NCI-H146 treated with DMSO at 0.1 percent for 48 hours (cell line): ENCODE results near the gene IRS1.

ENCODE experiments used
- DNase-seq: peaks from one replicate; lab custom pipeline; 2025; ENCODE audit not compliant: unreplicated experiment; lab: John Stamatoyannopoulos, UW

Gene IRS1

GRCh38 chr2:226692521-226693126 lies 107.0 kb downstream of the IRS1 start:
- no peak for DNase-seq

- DNase-seq, result no peak
These were observed 108.4 kb downstream of the IRS1 start for GRCh38 chr2:226691255-226691654.

DNA sequence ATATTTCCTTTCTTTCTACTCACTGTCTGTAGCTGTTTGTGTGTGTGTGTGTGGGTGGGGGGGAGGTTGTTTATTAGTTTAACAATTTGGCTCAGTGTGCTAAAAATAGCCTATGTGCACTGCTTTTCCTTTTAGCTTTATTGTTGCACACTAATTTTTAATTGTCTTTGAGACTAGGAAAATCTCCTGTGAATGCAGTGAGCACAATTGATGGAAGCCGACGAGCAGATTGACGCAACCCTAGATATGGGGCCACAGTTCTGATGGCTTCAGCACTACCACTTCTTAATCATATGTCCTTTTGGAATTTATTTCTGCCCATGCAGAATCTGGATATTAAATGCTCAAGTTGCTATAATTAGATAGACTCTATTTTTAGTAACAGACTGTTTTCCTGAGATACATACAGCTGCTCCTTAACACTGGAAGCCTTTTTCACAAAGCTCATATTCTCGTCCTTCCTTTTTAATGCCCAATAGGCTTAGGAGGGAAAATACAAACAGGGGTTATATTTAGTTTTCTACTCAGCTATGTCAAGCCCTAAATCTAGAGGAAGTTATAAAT lies 109.1 kb downstream of the IRS1 start:
- DNase-seq, result no peak

GRCh38 chr2:226687641-226688253 lies 111.9 kb downstream of the IRS1 start:
- no peak for DNase-seq

GRCh38 chr2:226684563-226684959 lies 115.1 kb downstream of the IRS1 start:
- DNase-seq, result no peak

GRCh38 chr2:226683944-226684562 lies 115.6 kb downstream of the IRS1 start:
- no peak for DNase-seq

DNA sequence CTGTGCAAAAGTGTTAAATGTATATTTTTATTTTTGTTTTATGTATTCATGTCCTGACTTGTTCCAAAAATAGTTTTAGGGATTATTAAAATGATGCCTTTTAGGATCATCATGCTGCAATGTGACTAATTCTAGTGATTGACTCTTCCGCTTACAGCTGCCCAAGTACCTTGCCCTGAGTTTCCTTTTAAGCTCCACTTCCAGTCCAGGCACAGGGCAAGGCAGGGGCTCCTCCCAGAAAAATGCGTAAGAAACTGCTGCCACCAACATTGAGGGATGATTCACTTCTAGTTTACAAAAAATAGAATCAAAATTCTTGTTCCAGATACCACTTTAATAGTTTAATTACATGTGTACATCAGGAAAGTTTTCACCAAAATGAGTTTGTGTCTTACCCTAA lies 116.4 kb downstream of the IRS1 start:
- no peak for DNase-seq
